ENCODE results near the gene LY6G5B.

The LY6G5B gene

DNA sequence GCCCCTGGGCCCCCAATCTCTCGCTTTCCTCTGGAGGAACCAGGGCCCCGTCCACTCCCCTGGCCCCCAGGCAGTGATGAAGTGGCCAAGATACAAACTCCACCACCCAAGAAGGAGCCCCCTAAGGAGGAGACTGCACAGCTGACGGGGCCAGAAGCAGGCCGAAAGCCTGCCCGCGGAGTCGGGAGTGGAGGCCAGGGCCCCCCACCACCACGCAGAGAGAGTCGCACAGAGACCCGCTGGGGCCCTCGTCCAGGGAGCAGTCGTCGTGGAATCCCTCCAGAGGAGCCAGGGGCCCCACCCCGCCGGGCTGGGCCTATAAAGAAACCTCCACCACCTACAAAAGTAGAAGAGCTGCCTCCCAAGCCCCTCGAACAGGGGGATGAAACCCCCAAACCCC, 38.6 kb upstream of the LY6G5B start:
- peaks cover 100% of the 10 kb centered on the region for H3K36me3 ChIP-seq (ENCODE audit: control insufficient read depth, insufficient read depth, low read length)
- H3K9ac ChIP-seq (ENCODE audit: low read depth, low read length): no peak overlapping the region
- no peaks in the 10 kb centered on the region for H3K9me3 ChIP-seq (ENCODE audit: control insufficient read depth, insufficient read depth, low read length)
- H3K27me3 ChIP-seq (ENCODE audit: control insufficient read depth, insufficient read depth, low read length): no peaks in the 10 kb centered on the region
- no peaks in the 10 kb centered on the region for H3K4me1 ChIP-seq (ENCODE audit: control insufficient read depth, insufficient read depth, low read length)
- no peak overlapping the region for H3K4me3 ChIP-seq (ENCODE audit: low read depth, low read length)
- H3K27ac ChIP-seq (ENCODE audit: low read depth, low read length): no peak overlapping the region

DNA sequence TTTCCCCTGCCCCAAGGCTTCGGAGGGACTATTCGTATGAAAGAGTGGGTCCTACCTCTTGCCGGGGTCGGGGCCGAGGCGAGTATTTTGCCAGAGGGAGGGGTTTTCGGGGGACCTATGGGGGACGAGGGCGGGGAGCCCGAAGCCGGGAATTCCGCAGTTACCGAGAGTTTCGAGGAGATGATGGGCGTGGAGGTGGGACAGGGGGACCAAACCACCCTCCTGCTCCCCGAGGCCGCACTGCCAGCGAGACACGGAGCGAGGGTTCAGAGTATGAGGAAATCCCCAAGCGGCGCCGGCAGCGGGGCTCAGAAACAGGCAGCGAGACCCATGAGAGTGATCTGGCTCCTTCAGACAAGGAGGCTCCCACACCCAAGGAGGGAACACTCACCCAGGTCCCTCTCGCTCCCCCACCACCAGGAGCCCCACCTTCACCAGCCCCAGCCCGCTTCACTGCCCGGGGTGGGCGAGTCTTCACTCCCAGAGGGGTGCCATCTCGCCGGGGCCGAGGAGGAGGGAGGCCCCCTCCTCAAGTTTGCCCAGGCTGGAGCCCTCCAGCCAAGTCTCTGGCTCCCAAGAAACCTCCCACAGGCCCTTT, 38.0 kb upstream of the LY6G5B start:
- Histone ChIP-seq H3K4me3 (ENCODE audit: low read depth, low read length) (no peak overlapping the region), H3K9me3 (ENCODE audit: control insufficient read depth, insufficient read depth, low read length) (no peaks in the 10 kb centered on the region), H3K27ac (ENCODE audit: low read depth, low read length) (peak overlapping the region; percentile 33), H3K4me1 (ENCODE audit: control insufficient read depth, insufficient read depth, low read length) (no peaks in the 10 kb centered on the region), H3K27me3 (ENCODE audit: control insufficient read depth, insufficient read depth, low read length) (no peaks in the 10 kb centered on the region), H3K9ac (ENCODE audit: low read depth, low read length) (no peak overlapping the region), H3K36me3 (ENCODE audit: control insufficient read depth, insufficient read depth, low read length) (peaks cover 100% of the 10 kb centered on the region)

DNA sequence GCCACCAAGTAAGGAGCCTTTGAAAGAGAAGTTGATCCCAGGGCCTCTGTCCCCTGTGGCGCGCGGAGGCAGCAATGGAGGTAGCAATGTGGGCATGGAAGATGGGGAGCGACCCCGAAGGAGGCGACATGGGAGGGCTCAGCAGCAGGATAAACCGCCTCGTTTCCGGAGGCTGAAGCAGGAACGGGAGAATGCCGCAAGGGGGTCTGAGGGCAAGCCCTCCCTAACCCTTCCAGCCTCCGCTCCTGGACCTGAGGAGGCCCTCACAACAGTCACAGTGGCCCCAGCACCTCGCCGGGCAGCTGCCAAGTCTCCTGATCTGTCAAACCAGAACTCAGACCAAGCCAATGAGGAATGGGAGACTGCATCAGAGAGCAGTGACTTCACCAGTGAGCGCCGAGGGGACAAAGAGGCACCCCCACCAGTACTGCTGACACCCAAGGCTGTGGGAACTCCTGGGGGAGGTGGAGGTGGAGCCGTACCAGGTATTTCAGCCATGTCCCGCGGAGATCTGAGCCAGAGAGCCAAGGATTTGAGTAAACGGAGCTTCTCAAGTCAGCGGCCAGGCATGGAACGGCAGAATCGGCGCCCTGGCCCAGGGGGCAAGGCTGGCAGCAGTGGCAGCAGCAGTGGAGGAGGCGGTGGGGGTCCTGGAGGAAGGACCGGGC, 37.4 kb upstream of the LY6G5B start:
- no peaks in the 10 kb centered on the region for H3K4me1 ChIP-seq (ENCODE audit: control insufficient read depth, insufficient read depth, low read length)
- peak overlapping the region; percentile 33 for H3K27ac ChIP-seq (ENCODE audit: low read depth, low read length)
- no peaks in the 10 kb centered on the region for H3K9me3 ChIP-seq (ENCODE audit: control insufficient read depth, insufficient read depth, low read length)
- peaks cover 100% of the 10 kb centered on the region for H3K36me3 ChIP-seq (ENCODE audit: control insufficient read depth, insufficient read depth, low read length)
- no peak overlapping the region for H3K9ac ChIP-seq (ENCODE audit: low read depth, low read length)
- H3K27me3 ChIP-seq (ENCODE audit: control insufficient read depth, insufficient read depth, low read length): no peaks in the 10 kb centered on the region
- H3K4me3 ChIP-seq (ENCODE audit: low read depth, low read length): no peak overlapping the region

- Histone ChIP-seq H3K36me3 (ENCODE audit: control insufficient read depth, insufficient read depth, low read length) (peaks cover 96% of the 10 kb centered on the region), H3K4me3 (ENCODE audit: low read depth, low read length) (no peak overlapping the region), H3K9me3 (ENCODE audit: control insufficient read depth, insufficient read depth, low read length) (no peaks in the 10 kb centered on the region), H3K27me3 (ENCODE audit: control insufficient read depth, insufficient read depth, low read length) (no peaks in the 10 kb centered on the region), H3K27ac (ENCODE audit: low read depth, low read length) (no peak overlapping the region), H3K9ac (ENCODE audit: low read depth, low read length) (no peak overlapping the region), H3K4me1 (ENCODE audit: control insufficient read depth, insufficient read depth, low read length) (no peaks in the 10 kb centered on the region)
Measured at GRCh38 chr6:31633447-31633846, 36.3 kb upstream of the LY6G5B start.

GRCh38 chr6:31634131-31634530, 35.6 kb upstream of the LY6G5B start:
- H3K27ac ChIP-seq (ENCODE audit: low read depth, low read length): no peak overlapping the region
- H3K9me3 ChIP-seq (ENCODE audit: control insufficient read depth, insufficient read depth, low read length): no peaks in the 10 kb centered on the region
- H3K9ac ChIP-seq (ENCODE audit: low read depth, low read length): no peak overlapping the region
- H3K36me3 ChIP-seq (ENCODE audit: control insufficient read depth, insufficient read depth, low read length): peaks cover 94% of the 10 kb centered on the region
- no peak overlapping the region for H3K4me3 ChIP-seq (ENCODE audit: low read depth, low read length)
- no peaks in the 10 kb centered on the region for H3K4me1 ChIP-seq (ENCODE audit: control insufficient read depth, insufficient read depth, low read length)
- no peaks in the 10 kb centered on the region for H3K27me3 ChIP-seq (ENCODE audit: control insufficient read depth, insufficient read depth, low read length)

DNA sequence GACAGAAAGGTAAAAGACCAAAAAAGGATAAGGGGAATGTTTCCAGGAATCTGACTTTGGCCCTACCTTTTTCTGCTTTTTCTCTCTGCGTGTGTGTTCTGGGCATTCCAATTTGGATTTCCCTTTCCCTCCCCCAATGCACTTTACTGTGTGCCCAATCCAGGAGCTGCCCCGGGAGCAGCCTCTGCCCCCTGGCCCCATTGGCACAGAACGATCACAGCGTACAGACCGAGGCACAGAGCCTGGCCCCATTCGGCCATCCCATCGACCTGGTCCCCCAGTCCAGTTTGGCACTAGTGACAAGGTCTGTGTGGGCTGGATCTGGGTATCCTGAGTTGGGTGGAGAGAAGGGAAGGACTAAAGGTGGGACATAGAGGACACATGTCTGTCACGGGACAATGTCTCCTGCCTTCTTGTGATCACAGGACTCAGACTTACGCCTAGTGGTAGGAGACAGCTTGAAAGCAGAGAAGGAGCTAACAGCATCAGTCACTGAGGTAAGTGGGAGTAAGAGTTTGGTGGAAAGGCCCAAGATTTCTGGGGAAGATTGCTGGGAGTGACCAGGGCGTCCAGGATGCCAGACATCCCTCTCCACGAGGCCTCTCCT, 34.7 kb upstream of the LY6G5B start:
- H3K4me3 ChIP-seq (ENCODE audit: low read depth, low read length): no peak overlapping the region
- H3K4me1 ChIP-seq (ENCODE audit: control insufficient read depth, insufficient read depth, low read length): no peaks in the 10 kb centered on the region
- H3K27ac ChIP-seq (ENCODE audit: low read depth, low read length): no peak overlapping the region
- no peak overlapping the region for H3K9ac ChIP-seq (ENCODE audit: low read depth, low read length)
- peaks cover 94% of the 10 kb centered on the region for H3K36me3 ChIP-seq (ENCODE audit: control insufficient read depth, insufficient read depth, low read length)
- no peaks in the 10 kb centered on the region for H3K9me3 ChIP-seq (ENCODE audit: control insufficient read depth, insufficient read depth, low read length)
- no peaks in the 10 kb centered on the region for H3K27me3 ChIP-seq (ENCODE audit: control insufficient read depth, insufficient read depth, low read length)

- H3K36me3 ChIP-seq (ENCODE audit: control insufficient read depth, insufficient read depth, low read length): peaks cover 94% of the 10 kb centered on the region
- H3K4me1 ChIP-seq (ENCODE audit: control insufficient read depth, insufficient read depth, low read length): no peaks in the 10 kb centered on the region
- no peak overlapping the region for H3K9ac ChIP-seq (ENCODE audit: low read depth, low read length)
- no peaks in the 10 kb centered on the region for H3K9me3 ChIP-seq (ENCODE audit: control insufficient read depth, insufficient read depth, low read length)
- no peak overlapping the region for H3K4me3 ChIP-seq (ENCODE audit: low read depth, low read length)
- H3K27me3 ChIP-seq (ENCODE audit: control insufficient read depth, insufficient read depth, low read length): no peaks in the 10 kb centered on the region
- H3K27ac ChIP-seq (ENCODE audit: low read depth, low read length): no peak overlapping the region
Measured at GRCh38 chr6:31636698-31637596, 32.8 kb upstream of the LY6G5B start.

GRCh38 chr6:31639043-31639442, 30.7 kb upstream of the LY6G5B start:
- no peaks in the 10 kb centered on the region for H3K9me3 ChIP-seq (ENCODE audit: control insufficient read depth, insufficient read depth, low read length)
- no peak overlapping the region for H3K27ac ChIP-seq (ENCODE audit: low read depth, low read length)
- no peak overlapping the region for H3K9ac ChIP-seq (ENCODE audit: low read depth, low read length)
- H3K36me3 ChIP-seq (ENCODE audit: control insufficient read depth, insufficient read depth, low read length): peaks cover 91% of the 10 kb centered on the region
- no peaks in the 10 kb centered on the region for H3K27me3 ChIP-seq (ENCODE audit: control insufficient read depth, insufficient read depth, low read length)
- no peak overlapping the region for H3K4me3 ChIP-seq (ENCODE audit: low read depth, low read length)
- H3K4me1 ChIP-seq (ENCODE audit: control insufficient read depth, insufficient read depth, low read length): no peaks in the 10 kb centered on the region

DNA sequence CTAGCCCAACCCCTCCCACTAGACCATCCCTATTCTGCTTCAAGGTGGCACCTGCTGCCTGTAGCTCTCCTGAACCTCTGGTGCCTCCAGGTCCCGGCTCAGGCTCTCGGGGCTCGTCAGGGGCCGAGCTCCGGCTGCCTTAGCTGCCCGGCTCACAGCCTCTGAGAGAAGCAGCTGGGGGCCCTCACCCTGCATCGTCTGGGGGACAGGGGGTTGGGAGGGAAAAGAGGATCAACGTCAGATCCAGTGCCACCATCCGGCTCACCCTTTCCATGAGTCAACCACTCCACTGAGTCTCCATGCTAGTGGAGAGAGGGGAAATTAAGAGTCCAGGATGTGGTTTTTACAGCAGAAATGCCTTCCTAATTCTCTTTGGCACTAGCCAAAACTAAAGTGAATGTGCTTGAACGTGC, 30.3 kb upstream of the LY6G5B start:
- Histone ChIP-seq H3K27me3 (ENCODE audit: control insufficient read depth, insufficient read depth, low read length) (no peaks in the 10 kb centered on the region), H3K4me3 (ENCODE audit: low read depth, low read length) (no peak overlapping the region), H3K9me3 (ENCODE audit: control insufficient read depth, insufficient read depth, low read length) (no peaks in the 10 kb centered on the region), H3K4me1 (ENCODE audit: control insufficient read depth, insufficient read depth, low read length) (no peaks in the 10 kb centered on the region), H3K27ac (ENCODE audit: low read depth, low read length) (no peak overlapping the region), H3K36me3 (ENCODE audit: control insufficient read depth, insufficient read depth, low read length) (peaks cover 91% of the 10 kb centered on the region), H3K9ac (ENCODE audit: low read depth, low read length) (no peak overlapping the region)

DNA sequence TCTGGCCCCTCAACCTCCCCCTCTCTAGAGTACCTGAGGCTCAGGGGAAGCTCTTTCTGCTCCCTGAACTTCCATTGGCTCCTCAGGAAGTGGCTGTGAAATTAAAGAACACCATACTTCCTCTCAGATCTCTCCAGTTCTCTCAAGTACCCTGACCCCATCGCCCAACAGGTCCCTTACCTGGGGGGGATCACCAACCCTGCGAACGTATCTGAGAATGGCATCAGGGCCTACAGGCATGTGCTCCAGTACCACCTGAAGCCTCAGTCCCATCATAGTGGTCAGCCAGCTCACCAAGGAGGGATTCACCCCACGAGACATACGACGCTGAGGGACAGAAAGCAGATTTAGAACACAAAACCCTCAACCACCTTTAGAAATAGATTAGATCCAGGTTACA, 29.2 kb upstream of the LY6G5B start:
- Histone ChIP-seq H3K27me3 (ENCODE audit: control insufficient read depth, insufficient read depth, low read length) (no peaks in the 10 kb centered on the region), H3K36me3 (ENCODE audit: control insufficient read depth, insufficient read depth, low read length) (peaks cover 91% of the 10 kb centered on the region), H3K9me3 (ENCODE audit: control insufficient read depth, insufficient read depth, low read length) (no peaks in the 10 kb centered on the region), H3K4me1 (ENCODE audit: control insufficient read depth, insufficient read depth, low read length) (no peaks in the 10 kb centered on the region), H3K4me3 (ENCODE audit: low read depth, low read length) (no peak overlapping the region), H3K9ac (ENCODE audit: low read depth, low read length) (no peak overlapping the region), H3K27ac (ENCODE audit: low read depth, low read length) (no peak overlapping the region)

DNA sequence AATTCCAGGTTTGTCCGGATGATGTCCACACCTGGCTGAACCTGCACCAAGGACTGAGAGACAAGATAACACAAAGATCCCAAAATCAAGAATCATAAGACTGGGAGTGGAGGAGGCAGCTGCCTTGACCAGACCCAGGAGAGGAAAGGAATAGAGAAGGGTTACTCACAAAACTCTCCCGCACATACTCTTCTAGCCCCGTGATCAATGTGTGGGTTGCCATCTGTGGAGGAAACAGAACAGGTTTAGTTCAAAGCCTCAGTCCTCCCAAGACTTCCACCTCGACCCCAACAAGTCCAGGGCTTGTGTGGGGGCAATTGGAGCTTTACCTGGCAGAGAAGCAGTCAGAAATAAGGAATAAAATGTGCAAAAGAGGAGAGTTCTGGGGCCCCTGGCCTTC, 28.4 kb upstream of the LY6G5B start:
- H3K9ac ChIP-seq (ENCODE audit: low read depth, low read length): no peak overlapping the region
- H3K9me3 ChIP-seq (ENCODE audit: control insufficient read depth, insufficient read depth, low read length): no peaks in the 10 kb centered on the region
- H3K27me3 ChIP-seq (ENCODE audit: control insufficient read depth, insufficient read depth, low read length): no peaks in the 10 kb centered on the region
- H3K4me1 ChIP-seq (ENCODE audit: control insufficient read depth, insufficient read depth, low read length): no peaks in the 10 kb centered on the region
- H3K4me3 ChIP-seq (ENCODE audit: low read depth, low read length): no peak overlapping the region
- H3K27ac ChIP-seq (ENCODE audit: low read depth, low read length): no peak overlapping the region
- peaks cover 91% of the 10 kb centered on the region for H3K36me3 ChIP-seq (ENCODE audit: control insufficient read depth, insufficient read depth, low read length)

Data from HUES48 (cell line).